ENCODE measurements around the gene LDHD. TPM values are rescaled to one million over a fixed set of nuclear protein-coding genes. Genes with fewer than 3 reads are reported as not detected.

Gene LDHD
- total and polyA plus RNA-seq, 2 of the 13 experiments (the other 11 are each of a cell fraction or from before 2014, with no cell fraction given), result 9.1 to 9.8 TPM

DNA sequence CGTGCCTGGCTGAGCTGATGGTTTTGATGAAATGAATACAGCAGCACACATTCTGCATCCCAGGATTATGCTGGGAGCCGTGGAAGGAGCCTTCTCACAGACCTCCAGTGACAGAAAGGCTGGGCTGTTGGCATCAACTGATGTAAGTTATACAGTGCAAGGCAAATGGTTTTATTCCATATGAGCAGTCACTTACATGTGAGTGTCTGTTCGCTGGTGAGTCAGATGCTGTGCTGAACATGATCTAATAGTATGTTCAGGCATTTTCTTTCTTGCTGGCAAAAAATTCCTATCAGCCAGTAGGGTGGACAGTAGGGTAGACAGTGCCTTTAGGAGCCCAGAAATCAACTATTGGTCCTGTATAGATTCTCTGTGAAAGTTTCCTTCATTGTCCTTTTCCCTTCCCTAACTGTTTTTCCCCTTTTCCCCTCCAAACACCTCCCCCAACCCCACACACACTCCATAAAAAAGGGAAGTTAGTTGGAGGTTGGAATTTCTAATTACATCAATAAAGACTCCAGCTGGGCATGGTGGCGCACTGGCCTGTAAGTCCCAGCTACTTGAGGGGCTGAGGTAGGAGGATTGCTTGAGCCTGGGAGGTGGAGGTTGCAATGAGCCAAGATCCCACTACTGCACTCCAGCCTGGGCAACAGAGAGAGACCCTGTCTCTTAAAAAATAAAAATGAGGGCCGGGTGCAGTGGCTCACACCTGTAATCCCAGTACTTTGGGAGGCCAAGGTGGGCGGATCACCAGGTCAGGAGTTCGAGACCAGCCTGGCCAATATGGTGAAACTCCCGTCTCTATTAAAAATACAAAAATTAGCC lies 36.2 kb downstream of the LDHD start:
- POLR2A ChIA-PET, result no interaction called here
- no peak for FAIRE-seq

GRCh38 chr16:75079346-75079926 lies 37.1 kb downstream of the LDHD start:
- Histone ChIP-seq H3K4me2 (ENCODE audit: low read depth, low read length) (no peak overlapping the region), H3K9ac (ENCODE audit: insufficient read depth, low read depth, low read length) (no peak overlapping the region), H3K27me3 (ENCODE audit: control insufficient read depth in 1 of 2, insufficient read depth in 2 of 2, low read length in 2 of 2) (no peaks in the 10 kb centered on the region), H2AFZ (ENCODE audit: low read length) (no peak overlapping the region), H4K20me1 (ENCODE audit: insufficient read depth, low read length) (peaks cover 39% of the 10 kb centered on the region), H3K36me3 (replicated peaks in 1 of 2; ENCODE audit: control insufficient read depth in 1 of 2, insufficient read depth in 2 of 2, low read length in 2 of 2) (peaks cover 9 to 13% of the 10 kb centered on the region in 2 experiments; a peak in 4 of 5 replicates), H3K4me1 (ENCODE audit: insufficient read depth, low read length) (peaks cover 33% of the 10 kb centered on the region), H3K79me2 (ENCODE audit: insufficient read depth, low read length) (peaks cover 91% of the 10 kb centered on the region), H3K9me3 (ENCODE audit: low read length) (no peaks in the 10 kb centered on the region), H3K4me3 (replicated peaks in 1 of 3; ENCODE audit: insufficient read depth in 1 of 3, low read depth in 2 of 3, low read length in 3 of 3) (no peak overlapping the region), H3K27ac (ENCODE audit: extremely low read length, insufficient read depth, low read length) (no peak overlapping the region)
- no peak for DNase-seq (ENCODE audit: low spot score)
- ATAC-seq, result no peak; the same call in 2 of the 3 replicates
- BruUV-seq (replicated peaks), result no TSS peak
- 98% methylated on average over 7 of the region's 7 CpGs for WGBS (ENCODE audit: low lambda C conversion rate)
- no peak for FAIRE-seq
- in situ Hi-C loops (cut with HindIII; ENCODE audit: extremely low pct_ligation_motif_present, low pct_unique_long_range_greater_than_20kb), result no loop called here
- intact Hi-C loops (cut with micrococcal nuclease; ENCODE audit: unreplicated experiment), result no loop called here
- TF ChIP-seq, protein P1, sequence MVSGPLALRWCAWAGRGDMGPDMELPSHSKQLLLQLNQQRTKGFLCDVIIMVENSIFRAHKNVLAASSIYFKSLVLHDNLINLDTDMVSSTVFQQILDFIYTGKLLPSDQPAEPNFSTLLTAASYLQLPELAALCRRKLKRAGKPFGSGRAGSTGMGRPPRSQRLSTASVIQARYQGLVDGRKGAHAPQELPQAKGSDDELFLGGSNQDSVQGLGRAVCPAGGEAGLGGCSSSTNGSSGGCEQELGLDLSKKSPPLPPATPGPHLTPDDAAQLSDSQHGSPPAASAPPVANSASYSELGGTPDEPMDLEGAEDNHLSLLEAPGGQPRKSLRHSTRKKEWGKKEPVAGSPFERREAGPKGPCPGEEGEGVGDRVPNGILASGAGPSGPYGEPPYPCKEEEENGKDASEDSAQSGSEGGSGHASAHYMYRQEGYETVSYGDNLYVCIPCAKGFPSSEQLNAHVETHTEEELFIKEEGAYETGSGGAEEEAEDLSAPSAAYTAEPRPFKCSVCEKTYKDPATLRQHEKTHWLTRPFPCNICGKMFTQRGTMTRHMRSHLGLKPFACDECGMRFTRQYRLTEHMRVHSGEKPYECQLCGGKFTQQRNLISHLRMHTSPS (CRISPR knock-in tag; IDR thresholded peaks at IDR 0.05; ENCODE audit: low read depth), result no peak
- TF ChIP-seq, protein P2, sequence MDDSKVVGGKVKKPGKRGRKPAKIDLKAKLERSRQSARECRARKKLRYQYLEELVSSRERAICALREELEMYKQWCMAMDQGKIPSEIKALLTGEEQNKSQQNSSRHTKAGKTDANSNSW (CRISPR knock-in tag; IDR thresholded peaks at IDR 0.05; ENCODE audit: borderline replicate concordance), result no peak
- peak; percentile 44 for TF ChIP-seq RBM22 (optimal IDR thresholded peaks at IDR 0.05; ENCODE audit: low read length)
- CTCF ChIA-PET (ENCODE audit: low intra/inter-chr PET ratio, low total read pairs), result no interaction called here
- POLR2A ChIA-PET, result no interaction called here

More for the DNA sequence above, 36.2 kb downstream of the LDHD start:
- WGBS (ENCODE audit: low lambda C conversion rate), result 97% methylated on average over 7 of the region's 8 CpGs
- Histone ChIP-seq H3K9ac (ENCODE audit: insufficient read depth, low read depth, low read length) (no peak overlapping the region), H3K4me3 (replicated peaks in 1 of 3; ENCODE audit: insufficient read depth in 1 of 3, low read depth in 2 of 3, low read length in 3 of 3) (no peak overlapping the region), H3K27me3 (ENCODE audit: control insufficient read depth in 1 of 2, insufficient read depth in 2 of 2, low read length in 2 of 2) (no peaks in the 10 kb centered on the region), H3K9me3 (ENCODE audit: low read length) (no peaks in the 10 kb centered on the region), H2AFZ (ENCODE audit: low read length) (no peak overlapping the region), H3K4me2 (ENCODE audit: low read depth, low read length) (no peak overlapping the region), H3K79me2 (ENCODE audit: insufficient read depth, low read length) (peaks cover 91% of the 10 kb centered on the region), H3K27ac (ENCODE audit: extremely low read length, insufficient read depth, low read length) (no peak overlapping the region), H4K20me1 (ENCODE audit: insufficient read depth, low read length) (peaks cover 40% of the 10 kb centered on the region), H3K4me1 (ENCODE audit: insufficient read depth, low read length) (peaks cover 39% of the 10 kb centered on the region), H3K36me3 (replicated peaks in 1 of 2; ENCODE audit: control insufficient read depth in 1 of 2, insufficient read depth in 2 of 2, low read length in 2 of 2) (peaks cover 10 to 18% of the 10 kb centered on the region in 2 experiments; a peak in 4 of 5 replicates)
- no TSS peak for BruUV-seq (replicated peaks)
- TF ChIP-seq HNRNPK (IDR thresholded peaks at IDR 0.05; ENCODE audit: low read depth, low read length, poor library complexity, severe bottlenecking), result peak; percentile 16
- TF ChIP-seq, protein P3, sequence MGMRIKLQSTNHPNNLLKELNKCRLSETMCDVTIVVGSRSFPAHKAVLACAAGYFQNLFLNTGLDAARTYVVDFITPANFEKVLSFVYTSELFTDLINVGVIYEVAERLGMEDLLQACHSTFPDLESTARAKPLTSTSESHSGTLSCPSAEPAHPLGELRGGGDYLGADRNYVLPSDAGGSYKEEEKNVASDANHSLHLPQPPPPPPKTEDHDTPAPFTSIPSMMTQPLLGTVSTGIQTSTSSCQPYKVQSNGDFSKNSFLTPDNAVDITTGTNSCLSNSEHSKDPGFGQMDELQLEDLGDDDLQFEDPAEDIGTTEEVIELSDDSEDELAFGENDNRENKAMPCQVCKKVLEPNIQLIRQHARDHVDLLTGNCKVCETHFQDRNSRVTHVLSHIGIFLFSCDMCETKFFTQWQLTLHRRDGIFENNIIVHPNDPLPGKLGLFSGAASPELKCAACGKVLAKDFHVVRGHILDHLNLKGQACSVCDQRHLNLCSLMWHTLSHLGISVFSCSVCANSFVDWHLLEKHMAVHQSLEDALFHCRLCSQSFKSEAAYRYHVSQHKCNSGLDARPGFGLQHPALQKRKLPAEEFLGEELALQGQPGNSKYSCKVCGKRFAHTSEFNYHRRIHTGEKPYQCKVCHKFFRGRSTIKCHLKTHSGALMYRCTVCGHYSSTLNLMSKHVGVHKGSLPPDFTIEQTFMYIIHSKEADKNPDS (CRISPR knock-in tag; IDR thresholded peaks at IDR 0.05), result no peak
- intact Hi-C loops (cut with micrococcal nuclease; ENCODE audit: unreplicated experiment), result no loop called here
- in situ Hi-C loops (cut with HindIII; ENCODE audit: extremely low pct_ligation_motif_present, low pct_unique_long_range_greater_than_20kb), result no loop called here
- DNase-seq (ENCODE audit: low spot score), result no peak
- CTCF ChIA-PET (ENCODE audit: low intra/inter-chr PET ratio, low total read pairs), result no interaction called here
- ATAC-seq, result no peak
